Naive B cell (primary cell): Measurements from ENCODE around the gene SMCP. TPM values are rescaled to one million over a fixed set of nuclear protein-coding genes. Genes with fewer than 3 reads are reported as not detected.

ENCODE experiments used
- ATAC-seq, 2 donors: fragments of 150-1000 bp; cut with Tn5 transposase; 2 replicates each; pipeline ENCODE4 v1.10.0; 2021; ENCODE audit warnings: low read depth in 2 of 2, mild to moderate bottlenecking in 2 of 2, moderate library complexity in 2 of 2
- DNase-seq: peaks from one replicate; pipeline ENCODE4 v3.0.0; 2022
- H3K27ac Mint-ChIP-seq, 6 donors: one replicate each; pipeline ENCODE4 v1.8.0; 2020 to 2022; ENCODE audit warnings: mild to moderate bottlenecking in 6 of 6, mixed read lengths in 6 of 6, moderate library complexity in 5 of 6, inconsistent platforms in 2 of 6
- H3K27me3 Mint-ChIP-seq, 3 donors: one replicate each; pipeline ENCODE4 v1.8.0; 2021 to 2022; ENCODE audit warnings: mixed read lengths in 3 of 3, mild to moderate bottlenecking in 1 of 3
- H3K36me3 Mint-ChIP-seq, 2 donors: one replicate each; pipeline ENCODE4 v1.8.0; 2020 to 2022; ENCODE audit warnings: mixed read lengths in 2 of 2, inconsistent platforms in 1 of 2, mild to moderate bottlenecking in 1 of 2
- H3K4me1 Mint-ChIP-seq, 3 donors: one replicate each; pipeline ENCODE4 v1.8.0; 2020 to 2022; ENCODE audit warnings: mixed read lengths in 3 of 3, inconsistent platforms in 1 of 3, mild to moderate bottlenecking in 1 of 3, moderate library complexity in 1 of 3
- H3K4me3 Mint-ChIP-seq, 8 donors: one replicate each; pipeline ENCODE4 v1.8.0; 2020 to 2022; ENCODE audit warnings: mild to moderate bottlenecking in 8 of 8, mixed read lengths in 8 of 8, moderate library complexity in 8 of 8, inconsistent platforms in 2 of 8
- H3K9me3 Mint-ChIP-seq, 7 donors: one replicate each; pipeline ENCODE4 v1.8.0; 2020 to 2022; ENCODE audit warnings: mixed read lengths in 7 of 7, mild to moderate bottlenecking in 5 of 7, inconsistent platforms in 2 of 7, moderate library complexity in 1 of 7
- polyA plus RNA-seq, 6 donors: library from polyadenylated mRNA; unstranded; fragments of 300-500 nt; fragmentation: Illumina TruSeq; gene quantifications; one replicate each; pipeline ENCODE4 v1.2.3, GENCODE V29; 2021; ENCODE audit warnings: low read depth in 6 of 6

Gene SMCP
- polyA plus RNA-seq, 6 donors from 2014 or later: not detected

GRCh38 chr1:152901631-152902030 lies 23.5 kb downstream of the SMCP start:
- DNase-seq (no peak), ATAC-seq (no peak)
- H3K36me3 Mint-ChIP-seq: no peaks in the 10 kb centered on the region
- no peak overlapping the region for H3K27ac Mint-ChIP-seq
- no peaks in the 10 kb centered on the region for H3K4me1 Mint-ChIP-seq
- peaks cover 0 to 3% (median 0%) of the 10 kb centered on the region in 7 donors for H3K9me3 Mint-ChIP-seq
- H3K4me3 Mint-ChIP-seq: no peak overlapping the region
- H3K27me3 Mint-ChIP-seq: peaks cover 33 to 66% (median 64%) of the 10 kb centered on the region in 3 donors

GRCh38 chr1:152902636-152903035 lies 24.5 kb downstream of the SMCP start:
- no peak for ATAC-seq
- no peaks in the 10 kb centered on the region for H3K36me3 Mint-ChIP-seq
- peaks cover 0 to 3% (median 0%) of the 10 kb centered on the region in 7 donors for H3K9me3 Mint-ChIP-seq
- no peak for DNase-seq
- no peak overlapping the region for H3K4me3 Mint-ChIP-seq
- H3K27me3 Mint-ChIP-seq: peaks cover 33 to 68% (median 58%) of the 10 kb centered on the region in 3 donors
- H3K27ac Mint-ChIP-seq: no peak overlapping the region
- no peaks in the 10 kb centered on the region for H3K4me1 Mint-ChIP-seq

GRCh38 chr1:152904688-152905440 lies 26.7 kb downstream of the SMCP start:
- Mint-ChIP-seq H3K4me1 (no peaks in the 10 kb centered on the region), H3K27ac (no peak overlapping the region), H3K36me3 (no peaks in the 10 kb centered on the region), H3K4me3 (no peak overlapping the region), H3K27me3 (peaks cover 40 to 63% (median 49%) of the 10 kb centered on the region in 3 donors), H3K9me3 (peaks cover 0 to 3% (median 1%) of the 10 kb centered on the region in 7 donors)
- DNase-seq (no peak), ATAC-seq (no peak)

GRCh38 chr1:152906023-152906565 lies 28.0 kb downstream of the SMCP start:
- H3K27me3 Mint-ChIP-seq: peaks cover 41 to 61% (median 46%) of the 10 kb centered on the region in 3 donors
- no peaks in the 10 kb centered on the region for H3K4me1 Mint-ChIP-seq
- no peak overlapping the region for H3K27ac Mint-ChIP-seq
- DNase-seq (no peak), ATAC-seq (no peak)
- no peak overlapping the region for H3K4me3 Mint-ChIP-seq
- no peaks in the 10 kb centered on the region for H3K36me3 Mint-ChIP-seq
- H3K9me3 Mint-ChIP-seq: peaks cover 0 to 5% (median 0%) of the 10 kb centered on the region in 7 donors

- Mint-ChIP-seq H3K27ac (peak within 1 kb of the TSS in 1 of 6 donors; percentile 53), H3K36me3 (no peaks in the 10 kb centered on the region), H3K27me3 (peaks cover 33 to 72% (median 60%) of the 10 kb centered on the region in 3 donors), H3K9me3 (peaks cover 0 to 5% (median 3%) of the 10 kb centered on the region in 7 donors), H3K4me3 (no peak within 1 kb of the TSS), H3K4me1 (no peaks in the 10 kb centered on the region)
- ATAC-seq (no peak), DNase-seq (no peak)
These were observed 29.8 kb downstream of the SMCP start, which contains the start of gene IVL for GRCh38 chr1:152907686-152908601. Gene IVL, plus strand, starts transcription at chr1:152908546. Its CDS starts 1,252 bp downstream, at chr1:152909798.

GRCh38 chr1:152909206-152909605 lies 31.1 kb downstream of the SMCP start:
- Mint-ChIP-seq H3K27ac (no peak overlapping the region), H3K36me3 (no peaks in the 10 kb centered on the region), H3K9me3 (peaks cover 0 to 5% (median 4%) of the 10 kb centered on the region in 7 donors), H3K4me3 (no peak overlapping the region), H3K27me3 (peaks cover 34 to 70% (median 61%) of the 10 kb centered on the region in 3 donors), H3K4me1 (no peaks in the 10 kb centered on the region)
- ATAC-seq: no peak
- no peak for DNase-seq

- Mint-ChIP-seq H3K4me1 (no peaks in the 10 kb centered on the region), H3K4me3 (no peak overlapping the region), H3K36me3 (peaks cover 0 to 7% of the 10 kb centered on the region in 2 donors), H3K27me3 (peaks cover 28 to 60% (median 60%) of the 10 kb centered on the region in 3 donors), H3K9me3 (peaks cover 0 to 19% (median 5%) of the 10 kb centered on the region in 7 donors), H3K27ac (no peak overlapping the region)
- ATAC-seq (no peak), DNase-seq (no peak)
These were observed 34.3 kb downstream of the SMCP start for GRCh38 chr1:152912471-152912870.

- no peak for DNase-seq
- Mint-ChIP-seq H3K4me3 (no peak overlapping the region), H3K27ac (no peak overlapping the region), H3K27me3 (peaks cover 28 to 62% (median 58%) of the 10 kb centered on the region in 3 donors), H3K36me3 (peaks cover 0 to 7% of the 10 kb centered on the region in 2 donors), H3K9me3 (peaks cover 0 to 19% (median 5%) of the 10 kb centered on the region in 7 donors), H3K4me1 (no peaks in the 10 kb centered on the region)
- no peak for ATAC-seq
These were observed 34.8 kb downstream of the SMCP start for GRCh38 chr1:152912900-152913299.

- DNase-seq: no peak
- Mint-ChIP-seq H3K27ac (no peak overlapping the region), H3K4me1 (no peaks in the 10 kb centered on the region), H3K9me3 (peaks cover 0 to 24% (median 7%) of the 10 kb centered on the region in 7 donors), H3K4me3 (no peak overlapping the region), H3K36me3 (peaks cover 0 to 7% of the 10 kb centered on the region in 2 donors), H3K27me3 (peaks cover 34 to 42% (median 41%) of the 10 kb centered on the region in 3 donors)
- ATAC-seq: no peak
These were observed 39.7 kb downstream of the SMCP start for GRCh38 chr1:152917794-152918193.

- Mint-ChIP-seq H3K4me1 (no peaks in the 10 kb centered on the region), H3K36me3 (peaks cover 0 to 7% of the 10 kb centered on the region in 2 donors), H3K27ac (no peak overlapping the region), H3K9me3 (peaks cover 0 to 24% (median 4%) of the 10 kb centered on the region in 7 donors), H3K27me3 (peaks cover 29 to 41% (median 37%) of the 10 kb centered on the region in 3 donors), H3K4me3 (no peak overlapping the region)
- DNase-seq (no peak), ATAC-seq (no peak)
These were observed 40.9 kb downstream of the SMCP start for GRCh38 chr1:152919071-152919470.

- Mint-ChIP-seq H3K27ac (no peak overlapping the region), H3K9me3 (peaks cover 0 to 5% (median 3%) of the 10 kb centered on the region in 7 donors), H3K4me1 (no peaks in the 10 kb centered on the region), H3K36me3 (no peaks in the 10 kb centered on the region), H3K4me3 (no peak overlapping the region), H3K27me3 (peaks cover 25 to 38% (median 33%) of the 10 kb centered on the region in 3 donors)
- ATAC-seq: no peak
- no peak for DNase-seq
These were observed 46.1 kb downstream of the SMCP start for GRCh38 chr1:152924191-152924590.

- Mint-ChIP-seq H3K9me3 (peaks cover 0 to 4% (median 3%) of the 10 kb centered on the region in 7 donors), H3K27ac (no peak overlapping the region), H3K27me3 (peaks cover 25 to 41% (median 29%) of the 10 kb centered on the region in 3 donors), H3K4me1 (no peaks in the 10 kb centered on the region), H3K4me3 (no peak overlapping the region), H3K36me3 (no peaks in the 10 kb centered on the region)
- ATAC-seq (no peak), DNase-seq (no peak)
These were observed 48.0 kb downstream of the SMCP start for GRCh38 chr1:152926091-152926490.

GRCh38 chr1:152928671-152929070 lies 50.5 kb downstream of the SMCP start:
- DNase-seq: no peak
- no peaks in the 10 kb centered on the region for H3K4me1 Mint-ChIP-seq
- peaks cover 19 to 31% (median 24%) of the 10 kb centered on the region in 3 donors for H3K27me3 Mint-ChIP-seq
- H3K9me3 Mint-ChIP-seq: peaks cover 0 to 4% (median 0%) of the 10 kb centered on the region in 7 donors
- no peak for ATAC-seq
- no peak overlapping the region for H3K4me3 Mint-ChIP-seq
- no peaks in the 10 kb centered on the region for H3K36me3 Mint-ChIP-seq
- H3K27ac Mint-ChIP-seq: no peak overlapping the region
